Upper lobe of left lung (tissue), 6 donors: ENCODE data around the gene ZP2. TPM values are rescaled to one million over a fixed set of nuclear protein-coding genes. Genes with fewer than 3 reads are reported as not detected.

Source experiments
- ATAC-seq, 2 donors: fragments of 200-7000 bp; cut with Tn5 transposase; one replicate each; pipeline ENCODE4 v1.9.1; 2022; ENCODE audit warnings: mild to moderate bottlenecking in 2 of 2, moderate library complexity in 2 of 2; ENCODE audit not compliant: low FRiP score in 2 of 2
- DNase-seq, 2 donors: peaks; one replicate each; pipeline ENCODE4 v3.0.0-alpha.2; 2019 to 2020
- H3K27ac ChIP-seq, 4 donors: fragments of 200-600 bp; sonication (generic); one replicate each; pipeline ENCODE4 v1.5.1; 2016 to 2019
- H3K27me3 ChIP-seq, 4 donors: fragments of 200-600 bp; sonication (generic); one replicate each; pipeline ENCODE4 v1.5.1; 2017 to 2019
- H3K36me3 ChIP-seq, 4 donors: fragments of 200-600 bp; sonication (generic); one replicate each; pipeline ENCODE4 v1.5.1; 2016 to 2019
- H3K4me1 ChIP-seq, 4 donors: fragments of 200-600 bp; sonication (generic); one replicate each; pipeline ENCODE4 v1.5.1; 2018 to 2019
- H3K4me3 ChIP-seq, 4 donors: fragments of 200-600 bp; sonication (generic); one replicate each; pipeline ENCODE4 v1.5.1; 2017 to 2019; ENCODE audit warnings: mild to moderate bottlenecking in 2 of 4, moderate library complexity in 1 of 4
- H3K9me3 ChIP-seq, 4 donors: fragments of 200-600 bp; sonication (generic); one replicate each; pipeline ENCODE4 v1.5.1; 2018 to 2019
- CTCF ChIP-seq, 6 experiments: fragments of 450-650 bp in 4 of 6; fragments of 200-600 bp in 2 of 6; sonication (generic) in 2 of 6; IDR thresholded peaks; one replicate each; pipeline ENCODE4 v1.5.1; 2016 to 2019; ENCODE audit warnings: antibody characterized with exemption in 6 of 6
- EP300 ChIP-seq, 4 donors: sonication (generic); formaldehyde crosslinking; IDR thresholded peaks; one replicate each; pipeline ENCODE4 v1.5.1; 2017; ENCODE audit warnings: antibody characterized with exemption in 4 of 4, control low read depth in 2 of 4
- POLR2A ChIP-seq, 4 donors: fragments of 450-650 bp; IDR thresholded peaks; one replicate each; pipeline ENCODE4 v1.5.1; 2016 to 2017; ENCODE audit warnings: antibody characterized with exemption in 4 of 4, mild to moderate bottlenecking in 2 of 4
- POLR2AphosphoS5 ChIP-seq, 2 donors: sonication (generic); formaldehyde crosslinking; IDR thresholded peaks; one replicate each; pipeline ENCODE4 v1.5.1; 2017; ENCODE audit warnings: antibody characterized with exemption in 2 of 2
- WGBS, 2 donors: methylation state at CpG; one replicate each; pipeline ENCODE4 v1.1.5; 2017 to 2018; 5-methylcytosine and 5-hydroxymethylcytosine counted together
- total RNA-seq, 6 donors: library from RNA; depleted of rRNA in 4 of 6; stranded (reverse); fragments of >200 nt in 4 of 6; gene quantifications; one replicate each; pipeline versions ENCODE4 v1.1.0 to v1.2.1, GENCODE V29; 2016 to 2021
- donor health status: DM: no; HTN: no; CAD: no; lungs with moderate emphysema.
- donor health status: DM: no; HTN: yes; CAD: no; lungs with severe emphysema.

The ZP2 gene
- total RNA-seq, 6 donors from 2014 or later: not detected

- Histone ChIP-seq H3K36me3 (peaks cover 21 to 74% (median 49%) of the 10 kb centered on the region in 4 donors), H3K4me3 (no peak overlapping the region), H3K9me3 (no peaks in the 10 kb centered on the region), H3K27me3 (no peaks in the 10 kb centered on the region), H3K4me1 (peaks cover 0 to 3% (median 0%) of the 10 kb centered on the region in 4 donors), H3K27ac (no peak overlapping the region)
- WGBS, 2 donors: 95 to 96% methylated on average over 12 of the region's 12 CpGs
- TF ChIP-seq EP300 (IDR thresholded peaks at IDR 0.05) (no peak), POLR2AphosphoS5 (IDR thresholded peaks at IDR 0.05) (no peak), POLR2A (IDR thresholded peaks at IDR 0.05) (no peak), CTCF (IDR thresholded peaks at IDR 0.05) (no peak)
- ATAC-seq: no peak
- DNase-seq: no peak
Measured at GRCh38 chr16:21167929-21168602, 43.3 kb downstream of the ZP2 start.

- TF ChIP-seq POLR2A (IDR thresholded peaks at IDR 0.05): no peak
- no peak for TF ChIP-seq EP300 (IDR thresholded peaks at IDR 0.05)
- TF ChIP-seq POLR2AphosphoS5 (IDR thresholded peaks at IDR 0.05): no peak
- no peak for TF ChIP-seq CTCF (IDR thresholded peaks at IDR 0.05)
- H3K4me3 ChIP-seq: no peak overlapping the region
- H3K36me3 ChIP-seq: peaks cover 22 to 70% (median 46%) of the 10 kb centered on the region in 4 donors
- no peaks in the 10 kb centered on the region for H3K9me3 ChIP-seq
- no peak for ATAC-seq
- H3K27me3 ChIP-seq: no peaks in the 10 kb centered on the region
- WGBS, 2 donors: 95 to 96% methylated on average over 9 of the region's 9 CpGs
- H3K27ac ChIP-seq: no peak overlapping the region
- DNase-seq: no peak
- H3K4me1 ChIP-seq: peaks cover 0 to 10% (median 4%) of the 10 kb centered on the region in 4 donors
Measured at GRCh38 chr16:21167360-21167759, 44.0 kb downstream of the ZP2 start.

GRCh38 chr16:21166561-21166961 lies 44.8 kb downstream of the ZP2 start:
- Histone ChIP-seq H3K36me3 (peaks cover 14 to 62% (median 38%) of the 10 kb centered on the region in 4 donors), H3K4me1 (peaks cover 0 to 12% (median 8%) of the 10 kb centered on the region in 4 donors), H3K9me3 (no peaks in the 10 kb centered on the region), H3K27ac (no peak overlapping the region), H3K4me3 (no peak overlapping the region), H3K27me3 (no peaks in the 10 kb centered on the region)
- DNase-seq (no peak), ATAC-seq (no peak)
- TF ChIP-seq EP300 (IDR thresholded peaks at IDR 0.05) (no peak), POLR2A (IDR thresholded peaks at IDR 0.05) (no peak), POLR2AphosphoS5 (IDR thresholded peaks at IDR 0.05) (no peak), CTCF (IDR thresholded peaks at IDR 0.05) (no peak)
- WGBS, 2 donors: 89 to 95% methylated on average over 9 of the region's 9 CpGs

GRCh38 chr16:21164521-21165168 lies 46.7 kb downstream of the ZP2 start:
- WGBS, 2 donors: 80 to 81% methylated on average over 7 of the region's 7 CpGs
- no peak for ATAC-seq

More at GRCh38 chr16:21164521-21165168, 46.7 kb downstream of the ZP2 start:
- Histone ChIP-seq H3K4me3 (no peak overlapping the region), H3K36me3 (peaks cover 9 to 43% (median 26%) of the 10 kb centered on the region in 4 donors), H3K9me3 (no peaks in the 10 kb centered on the region), H3K27ac (no peak overlapping the region), H3K27me3 (no peaks in the 10 kb centered on the region), H3K4me1 (peaks cover 5 to 23% (median 10%) of the 10 kb centered on the region in 4 donors)
- DNase-seq: no peak
- no peak for TF ChIP-seq POLR2AphosphoS5 (IDR thresholded peaks at IDR 0.05)
- TF ChIP-seq POLR2A (IDR thresholded peaks at IDR 0.05): no peak
- no peak for TF ChIP-seq CTCF (IDR thresholded peaks at IDR 0.05)
- TF ChIP-seq EP300 (IDR thresholded peaks at IDR 0.05): no peak
